Activated naive CD8-positive, alpha-beta T cell treated with anti-CD3 and anti-CD28 coated beads for 36 hours (primary cell): ENCODE results near the gene FAM180A. TPM values are rescaled to one million over a fixed set of nuclear protein-coding genes. Genes with fewer than 3 reads are reported as not detected.
"Not testable (repeated sequence)": the region's sequence is repeated elsewhere in the genome, so short reads cannot be mapped to it uniquely, and the experiment has no call there.

ENCODE experiments used
- DNase-seq: peaks from one replicate; pipeline ENCODE4 v3.0.0; 2021
- H3K27ac Mint-ChIP-seq: one replicate; pipeline ENCODE4 v1.8.0; 2022; ENCODE audit warnings: mild to moderate bottlenecking, moderate library complexity, mixed read lengths
- H3K27me3 Mint-ChIP-seq: one replicate; pipeline ENCODE4 v1.8.0; 2022; ENCODE audit warnings: mild to moderate bottlenecking, mixed read lengths
- H3K36me3 Mint-ChIP-seq: one replicate; pipeline ENCODE4 v1.8.0; 2021; ENCODE audit warnings: mild to moderate bottlenecking, mixed read lengths
- H3K4me1 Mint-ChIP-seq: one replicate; pipeline ENCODE4 v1.8.0; 2021; ENCODE audit warnings: mixed read lengths
- H3K4me3 Mint-ChIP-seq: one replicate; pipeline ENCODE4 v1.8.0; 2022; ENCODE audit warnings: mild to moderate bottlenecking, moderate library complexity, mixed read lengths
- H3K9me3 Mint-ChIP-seq: one replicate; pipeline ENCODE4 v1.8.0; 2022; ENCODE audit warnings: mixed read lengths
- total RNA-seq, 2 experiments: library from RNA; stranded (reverse); gene quantifications; one replicate each; pipeline ENCODE4 v1.2.3, GENCODE V29; 2021

The FAM180A gene
- total RNA-seq, 2 experiments from 2014 or later: not detected

DNA sequence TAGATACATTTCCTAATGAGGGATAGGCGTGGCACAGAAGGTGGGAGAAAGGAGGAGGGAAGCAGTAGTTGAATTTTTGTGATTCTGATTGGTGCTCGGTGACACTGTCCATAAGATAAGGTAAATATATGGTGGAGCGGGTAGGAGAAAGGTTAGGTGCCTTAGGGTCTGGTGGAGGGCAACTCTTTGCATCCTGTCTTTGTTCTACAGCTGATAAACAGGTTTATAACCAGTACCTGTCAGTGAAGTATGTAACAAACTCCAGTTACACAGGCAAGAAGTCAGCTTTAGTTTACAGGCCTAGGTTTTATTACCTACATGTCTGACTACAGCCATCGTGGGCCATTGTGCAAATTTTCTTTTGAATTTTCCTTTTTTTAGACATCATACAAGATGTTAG is 10.9 kb upstream of the FAM180A start:
- Mint-ChIP-seq H3K9me3 (no peaks in the 10 kb centered on the region), H3K27ac (no peak overlapping the region), H3K4me1 (peaks cover 6% of the 10 kb centered on the region), H3K4me3 (no peak overlapping the region), H3K27me3 (peaks cover 39% of the 10 kb centered on the region), H3K36me3 (no peaks in the 10 kb centered on the region)
- DNase-seq: no peak

DNA sequence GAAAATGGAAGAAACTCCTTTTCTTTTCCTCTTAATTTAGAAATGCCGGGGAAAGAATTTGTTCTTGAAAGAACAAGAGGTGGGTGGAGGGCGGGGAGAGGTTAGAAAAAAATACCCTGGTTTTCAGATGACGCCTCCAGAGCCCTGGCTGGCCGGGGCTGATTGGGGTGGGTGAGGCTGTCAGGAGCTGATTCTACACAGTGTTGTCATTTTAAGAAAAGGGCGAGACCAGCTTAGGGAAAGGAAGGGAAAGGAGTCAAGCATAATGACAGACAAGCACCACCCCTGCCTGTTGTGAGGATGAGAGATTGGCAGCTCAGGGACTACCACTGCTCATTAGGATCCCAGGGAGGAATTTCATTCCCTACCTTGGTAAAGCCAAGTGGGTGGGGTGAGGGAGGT is 9.9 kb upstream of the FAM180A start:
- H3K27me3 Mint-ChIP-seq: peaks cover 34% of the 10 kb centered on the region
- no peaks in the 10 kb centered on the region for H3K9me3 Mint-ChIP-seq
- DNase-seq: no peak
- H3K4me1 Mint-ChIP-seq: peaks cover 6% of the 10 kb centered on the region
- H3K36me3 Mint-ChIP-seq: no peaks in the 10 kb centered on the region
- H3K27ac Mint-ChIP-seq: no peak overlapping the region
- no peak overlapping the region for H3K4me3 Mint-ChIP-seq

DNA sequence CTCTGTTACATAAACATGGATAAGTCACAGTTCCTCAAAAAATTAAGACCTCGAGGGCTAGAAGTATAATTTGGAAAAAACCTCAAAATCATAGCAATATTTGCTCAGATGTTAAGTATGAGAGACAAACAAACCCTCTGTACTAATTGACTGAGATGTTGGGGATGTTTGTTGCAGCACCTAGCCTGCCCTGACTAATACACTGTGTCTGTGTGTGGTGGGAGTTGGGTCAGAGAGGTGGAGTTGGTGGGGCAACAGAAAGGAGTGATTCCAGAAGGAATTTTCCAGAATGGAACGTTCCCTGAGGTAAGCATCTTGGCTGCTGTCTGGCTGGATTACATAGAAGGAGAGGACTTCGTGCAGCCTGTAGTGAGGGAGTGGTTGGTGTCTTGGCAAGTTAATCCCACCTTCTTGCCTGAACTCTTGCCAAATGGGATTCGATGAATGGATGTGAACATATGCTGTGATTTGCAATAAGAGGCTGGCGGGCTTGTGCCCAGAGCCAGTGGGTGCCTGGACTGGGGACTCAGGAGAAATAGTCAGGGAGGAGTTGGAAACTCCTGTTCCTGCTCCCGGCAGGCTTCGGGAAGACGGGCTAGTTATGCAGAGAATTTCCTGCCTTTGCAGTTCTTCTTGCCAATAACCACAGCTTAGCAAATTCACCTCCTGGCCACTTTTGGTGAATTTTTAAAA is 9.3 kb upstream of the FAM180A start:
- no peak for DNase-seq
- peaks cover 34% of the 10 kb centered on the region for H3K27me3 Mint-ChIP-seq
- no peak overlapping the region for H3K4me3 Mint-ChIP-seq
- no peaks in the 10 kb centered on the region for H3K9me3 Mint-ChIP-seq
- peaks cover 6% of the 10 kb centered on the region for H3K4me1 Mint-ChIP-seq
- no peak overlapping the region for H3K27ac Mint-ChIP-seq
- H3K36me3 Mint-ChIP-seq: no peaks in the 10 kb centered on the region

DNA sequence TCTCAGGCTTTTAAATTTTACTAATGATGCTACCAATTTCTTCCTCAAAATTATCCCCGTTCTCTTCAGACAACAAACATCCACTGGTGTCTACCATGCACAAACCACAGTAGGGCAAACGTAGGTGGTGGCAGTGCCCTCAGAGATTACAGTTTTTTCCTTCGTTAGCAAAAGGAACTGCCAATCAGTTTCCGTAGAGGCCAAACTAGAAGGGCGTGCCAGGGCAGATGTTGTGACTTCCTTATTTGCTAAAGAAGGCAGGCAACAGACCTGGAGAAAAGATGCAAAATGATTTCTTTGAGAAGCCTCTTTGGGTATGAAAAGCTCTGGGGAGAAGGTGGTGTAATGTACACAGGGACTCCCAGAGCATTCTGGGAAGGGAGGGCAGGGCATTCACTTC is 7.6 kb upstream of the FAM180A start:
- no peaks in the 10 kb centered on the region for H3K9me3 Mint-ChIP-seq
- H3K36me3 Mint-ChIP-seq: no peaks in the 10 kb centered on the region
- peaks cover 30% of the 10 kb centered on the region for H3K27me3 Mint-ChIP-seq
- H3K27ac Mint-ChIP-seq: no peak overlapping the region
- no peak for DNase-seq
- H3K4me3 Mint-ChIP-seq: no peak overlapping the region
- no peaks in the 10 kb centered on the region for H3K4me1 Mint-ChIP-seq

DNA sequence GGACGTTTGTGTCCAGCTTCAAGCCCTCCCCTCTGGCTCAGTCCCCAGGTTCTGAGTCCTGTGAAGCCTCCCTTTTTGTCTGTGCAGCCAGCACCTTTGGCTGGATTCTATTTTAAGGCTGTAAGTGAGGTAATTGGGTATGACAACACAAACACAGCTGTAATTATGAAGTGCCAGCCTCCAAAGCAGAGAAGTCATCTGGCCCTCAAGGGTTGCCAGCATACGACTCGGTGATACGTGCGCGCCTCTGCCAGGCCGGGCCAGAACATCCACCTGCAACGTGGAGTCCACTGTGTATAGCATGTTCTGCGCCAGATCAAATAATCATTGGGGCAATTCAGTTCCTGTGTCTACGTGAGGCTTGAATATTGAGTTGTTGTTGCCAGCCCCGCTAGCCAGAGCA is 6.7 kb upstream of the FAM180A start:
- peaks cover 27% of the 10 kb centered on the region for H3K27me3 Mint-ChIP-seq
- H3K9me3 Mint-ChIP-seq: no peaks in the 10 kb centered on the region
- H3K4me3 Mint-ChIP-seq: no peak overlapping the region
- no peaks in the 10 kb centered on the region for H3K36me3 Mint-ChIP-seq
- H3K4me1 Mint-ChIP-seq: no peaks in the 10 kb centered on the region
- DNase-seq: no peak
- H3K27ac Mint-ChIP-seq: no peak overlapping the region

DNA sequence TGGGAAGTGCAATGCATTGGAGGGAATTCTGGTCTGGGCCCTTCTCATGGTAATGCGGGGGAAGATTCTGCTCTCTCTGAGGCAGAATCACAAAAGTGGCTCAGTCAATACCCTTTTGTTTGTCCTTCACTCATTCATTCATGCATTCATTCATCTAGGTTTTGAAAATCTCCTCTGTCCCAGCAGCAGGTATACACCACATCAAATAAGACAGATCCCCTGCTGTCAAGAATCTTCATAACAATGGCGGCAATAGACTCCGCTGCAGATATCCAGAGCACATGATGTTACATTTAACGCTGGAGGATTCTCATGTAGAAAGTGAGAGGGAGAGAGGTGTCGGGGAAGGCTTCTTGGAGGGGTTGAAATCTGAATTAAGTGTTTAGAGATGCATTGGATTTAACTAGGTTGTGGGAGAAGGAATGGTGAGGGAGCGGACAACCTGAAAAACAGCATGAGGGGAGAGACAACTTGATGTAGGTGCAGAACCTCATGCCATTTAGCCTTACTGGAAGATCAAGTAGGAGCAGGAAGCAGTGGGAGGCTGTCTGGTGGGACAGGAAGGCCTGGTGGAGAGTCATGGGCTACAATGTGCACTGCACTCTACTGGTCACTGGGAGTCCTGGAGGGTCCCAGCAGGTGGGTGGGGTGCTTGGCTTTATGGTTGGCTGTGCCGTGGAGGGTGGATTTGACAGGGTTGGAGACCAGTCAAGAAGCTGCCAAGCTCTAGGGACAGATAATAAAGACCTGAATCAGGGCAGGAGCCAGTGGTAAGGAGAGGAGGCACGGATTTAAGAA is 5.2 kb upstream of the FAM180A start:
- no peaks in the 10 kb centered on the region for H3K4me1 Mint-ChIP-seq
- H3K36me3 Mint-ChIP-seq: no peaks in the 10 kb centered on the region
- H3K9me3 Mint-ChIP-seq: no peaks in the 10 kb centered on the region
- peaks cover 19% of the 10 kb centered on the region for H3K27me3 Mint-ChIP-seq
- no peak overlapping the region for H3K4me3 Mint-ChIP-seq
- no peak overlapping the region for H3K27ac Mint-ChIP-seq
- no peak for DNase-seq

DNA sequence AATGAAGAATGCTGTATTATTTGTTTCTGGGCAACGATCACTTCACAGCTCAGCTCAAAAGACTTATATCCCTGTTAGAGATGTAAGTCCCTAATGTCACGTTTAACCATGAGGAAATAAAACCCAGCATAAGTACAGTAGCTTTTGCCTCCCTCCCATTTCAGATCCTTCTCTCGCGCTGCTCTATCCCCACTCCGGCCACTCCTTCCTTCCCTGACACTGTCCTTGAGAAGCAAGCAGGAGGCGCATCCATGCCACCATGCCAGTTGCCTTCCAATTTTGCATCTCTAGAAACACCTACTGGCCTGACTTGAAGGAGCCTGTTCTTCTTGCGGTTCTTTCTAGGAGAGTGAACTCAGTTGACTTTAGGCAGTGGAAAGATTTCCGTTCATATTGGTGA is 1.2 kb downstream of the FAM180A start:
- Mint-ChIP-seq H3K27me3 (peaks cover 3% of the 10 kb centered on the region), H3K36me3 (no peaks in the 10 kb centered on the region), H3K9me3 (no peaks in the 10 kb centered on the region), H3K27ac (no peak overlapping the region), H3K4me3 (no peak overlapping the region), H3K4me1 (no peaks in the 10 kb centered on the region)
- no peak for DNase-seq

DNA sequence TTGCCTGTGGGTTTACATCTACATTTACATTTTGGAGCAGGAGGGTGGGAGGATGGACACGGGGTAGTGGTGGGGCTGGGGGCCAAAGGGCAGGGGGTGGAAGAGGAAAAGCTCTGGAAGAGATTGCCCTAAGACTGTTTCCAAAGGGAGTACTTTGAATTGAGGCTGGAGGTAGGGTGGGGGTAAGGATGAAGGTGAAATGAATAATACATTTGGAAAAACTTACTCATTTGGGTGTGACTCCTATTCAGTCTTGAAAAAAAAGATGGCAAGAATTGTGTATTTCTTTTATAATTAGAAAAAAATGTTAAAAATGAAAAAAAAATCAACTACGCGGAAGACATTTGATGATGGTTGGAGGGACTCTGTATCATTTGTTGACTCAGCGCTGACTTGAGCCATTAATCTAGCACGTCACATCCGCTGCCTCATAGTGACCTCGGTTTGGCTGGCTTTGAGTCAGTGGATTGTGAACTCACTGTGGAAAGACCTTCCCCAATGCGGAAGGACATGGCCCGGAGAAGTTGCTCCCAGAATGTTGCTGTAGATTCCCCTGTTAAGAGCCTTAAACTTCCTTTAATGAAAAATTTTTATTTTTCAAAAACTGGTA is 2.8 kb downstream of the FAM180A start:
- no peaks in the 10 kb centered on the region for H3K36me3 Mint-ChIP-seq
- no peak overlapping the region for H3K27ac Mint-ChIP-seq
- no peak for DNase-seq
- no peak overlapping the region for H3K4me3 Mint-ChIP-seq
- H3K27me3 Mint-ChIP-seq: peaks cover 3% of the 10 kb centered on the region
- H3K4me1 Mint-ChIP-seq: no peaks in the 10 kb centered on the region
- no peaks in the 10 kb centered on the region for H3K9me3 Mint-ChIP-seq

DNA sequence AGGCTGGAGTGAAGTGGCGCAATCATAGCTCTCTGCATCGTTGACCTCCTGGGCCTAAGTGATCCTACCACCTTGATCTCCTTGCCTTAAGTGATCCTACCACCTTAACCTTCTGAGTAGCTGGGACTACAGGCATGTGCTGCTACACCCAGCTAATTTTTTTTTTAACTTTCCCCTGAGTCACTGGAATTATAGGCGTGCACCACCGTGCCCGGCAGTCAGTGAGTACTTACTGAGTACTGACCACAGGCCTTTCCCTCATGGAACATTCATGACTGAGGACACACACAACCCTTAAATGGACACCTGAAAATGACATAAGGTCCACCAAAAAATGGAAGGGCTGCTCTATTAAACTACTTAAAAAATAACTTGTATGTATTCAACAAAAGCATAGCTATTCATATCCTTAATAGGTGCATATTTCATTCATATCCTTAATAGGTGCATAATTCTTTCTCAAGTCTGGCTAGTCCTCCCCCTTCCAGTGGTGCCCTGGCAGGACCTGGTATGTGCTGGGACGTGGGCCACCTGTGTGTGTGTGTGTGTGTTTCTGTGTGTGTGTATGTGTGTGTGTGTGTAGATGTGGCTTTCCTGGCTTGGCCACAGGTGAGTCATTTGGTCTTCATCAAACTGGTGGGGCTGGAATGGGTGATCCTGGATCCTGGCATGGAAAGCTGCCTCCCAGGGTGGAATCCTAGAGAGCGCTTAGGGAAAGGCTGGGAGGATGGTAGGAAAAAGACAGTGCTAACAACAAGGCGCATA is 3.5 kb downstream of the FAM180A start:
- no peaks in the 10 kb centered on the region for H3K36me3 Mint-ChIP-seq
- H3K4me1 Mint-ChIP-seq: no peaks in the 10 kb centered on the region
- no peak overlapping the region for H3K27ac Mint-ChIP-seq
- H3K27me3 Mint-ChIP-seq: peaks cover 3% of the 10 kb centered on the region
- DNase-seq: no peak
- H3K4me3 Mint-ChIP-seq: no peak overlapping the region
- no peaks in the 10 kb centered on the region for H3K9me3 Mint-ChIP-seq

DNA sequence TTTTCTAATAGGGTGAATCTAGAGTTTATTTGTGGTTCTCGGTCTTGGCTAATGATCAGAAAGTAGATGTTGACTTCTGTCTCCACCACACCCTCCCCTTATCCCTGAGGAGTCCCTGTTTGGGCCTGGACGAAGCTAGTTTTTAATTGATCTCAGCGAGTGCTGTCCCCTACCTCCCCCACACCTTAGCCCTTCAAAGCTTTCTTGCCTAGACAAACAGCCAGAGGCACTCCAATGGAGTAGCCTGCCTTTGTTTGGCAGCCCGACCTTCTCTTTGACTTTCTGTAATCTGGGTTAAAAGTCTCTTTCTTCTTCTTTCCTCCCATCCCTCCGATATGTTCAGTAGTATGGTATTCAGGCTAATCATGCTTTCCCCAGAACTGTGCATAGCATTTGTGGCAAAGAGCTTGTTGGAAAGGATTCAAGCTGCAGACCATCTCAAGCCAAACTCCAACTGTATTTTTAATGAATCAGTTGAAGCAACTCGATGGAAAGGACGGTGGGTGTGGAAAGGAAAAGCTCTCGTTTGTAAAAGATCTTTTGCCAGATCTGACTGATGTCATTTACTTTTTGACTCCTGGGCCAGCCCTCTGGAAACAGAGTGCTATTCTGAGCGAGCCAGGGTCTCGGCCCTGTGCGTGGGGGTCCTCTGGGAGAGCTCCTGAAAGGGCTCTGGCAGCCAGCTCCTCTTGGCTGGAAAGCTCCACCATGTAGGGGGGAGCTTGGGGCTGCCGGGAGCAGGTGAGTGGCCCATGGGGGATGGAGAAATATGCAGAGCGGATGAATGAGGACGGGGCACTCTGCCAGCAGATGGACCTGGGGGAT is 4.5 kb downstream of the FAM180A start:
- Mint-ChIP-seq H3K4me1 (no peaks in the 10 kb centered on the region), H3K9me3 (no peaks in the 10 kb centered on the region), H3K4me3 (no peak overlapping the region), H3K27me3 (peaks cover 3% of the 10 kb centered on the region), H3K36me3 (no peaks in the 10 kb centered on the region), H3K27ac (no peak overlapping the region)
- no peak for DNase-seq

DNA sequence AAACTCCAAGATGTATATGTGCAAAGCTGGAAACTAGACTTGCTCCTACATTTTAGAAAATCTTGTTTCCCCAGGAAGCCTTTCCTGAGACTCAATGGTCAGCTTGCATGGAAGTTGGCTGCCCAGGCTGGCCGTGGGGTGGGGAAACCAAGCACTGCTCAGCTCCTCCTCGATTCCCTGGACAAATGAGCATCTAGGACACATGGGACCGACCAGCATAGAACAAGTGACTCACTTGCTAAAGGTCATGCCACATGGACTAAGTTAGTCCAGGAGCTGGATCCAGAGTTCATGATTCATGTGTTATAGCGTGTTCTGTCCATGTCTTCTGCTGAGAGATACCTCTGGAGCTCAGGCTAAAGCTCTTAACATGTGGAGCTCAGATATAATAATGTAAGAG is 6.2 kb downstream of the FAM180A start:
- DNase-seq: no peak
- Mint-ChIP-seq H3K4me1 (no peaks in the 10 kb centered on the region), H3K4me3 (no peak overlapping the region), H3K27me3 (peaks cover 10% of the 10 kb centered on the region), H3K9me3 (no peaks in the 10 kb centered on the region), H3K36me3 (no peaks in the 10 kb centered on the region), H3K27ac (no peak overlapping the region)

DNA sequence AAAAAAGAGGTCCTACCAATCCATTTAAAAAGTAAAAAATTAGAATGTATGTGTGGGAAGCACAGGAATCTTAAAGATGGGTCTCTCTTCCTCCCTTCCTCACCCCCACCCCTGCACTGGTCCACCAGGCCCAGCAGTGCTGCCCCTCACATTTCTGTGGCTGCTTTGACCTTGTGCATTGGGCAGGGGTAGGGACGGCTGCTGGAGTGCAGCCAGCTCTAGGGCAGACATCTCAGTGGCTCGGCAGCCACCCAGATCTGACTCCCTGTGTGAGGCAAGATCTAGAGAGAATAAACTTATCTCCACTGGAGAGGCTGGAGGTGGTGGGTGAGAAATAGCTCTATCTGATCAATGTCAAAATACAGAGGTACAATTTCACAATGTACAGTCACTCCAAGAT is 6.7 kb downstream of the FAM180A start:
- Mint-ChIP-seq H3K36me3 (no peaks in the 10 kb centered on the region), H3K4me3 (no peak overlapping the region), H3K9me3 (no peaks in the 10 kb centered on the region), H3K27me3 (peaks cover 11% of the 10 kb centered on the region), H3K4me1 (no peaks in the 10 kb centered on the region), H3K27ac (no peak overlapping the region)
- DNase-seq: no peak

DNA sequence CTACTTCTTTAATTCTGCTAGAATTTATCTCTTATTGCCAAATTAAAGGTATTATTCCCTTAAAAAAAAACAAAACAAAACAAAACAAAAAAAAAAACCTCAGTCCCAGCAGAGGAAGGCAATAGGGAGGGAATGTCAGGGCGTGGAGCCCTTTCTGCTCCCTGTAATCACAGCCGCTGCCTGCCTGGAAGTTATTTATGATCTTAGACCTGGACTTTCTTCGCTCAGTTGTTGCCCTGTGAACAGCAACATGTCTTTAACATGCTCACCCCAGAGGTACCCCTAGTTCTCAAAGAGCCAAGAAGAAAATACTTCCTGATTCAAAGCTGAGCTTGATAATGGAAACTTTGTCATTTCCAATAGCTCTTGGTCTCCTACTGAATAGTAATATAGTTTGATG is 7.7 kb downstream of the FAM180A start:
- peaks cover 11% of the 10 kb centered on the region for H3K27me3 Mint-ChIP-seq
- H3K4me1 Mint-ChIP-seq: no peaks in the 10 kb centered on the region
- no peak overlapping the region for H3K27ac Mint-ChIP-seq
- no peak overlapping the region for H3K4me3 Mint-ChIP-seq
- no peaks in the 10 kb centered on the region for H3K9me3 Mint-ChIP-seq
- H3K36me3 Mint-ChIP-seq: no peaks in the 10 kb centered on the region
- no peak for DNase-seq

DNA sequence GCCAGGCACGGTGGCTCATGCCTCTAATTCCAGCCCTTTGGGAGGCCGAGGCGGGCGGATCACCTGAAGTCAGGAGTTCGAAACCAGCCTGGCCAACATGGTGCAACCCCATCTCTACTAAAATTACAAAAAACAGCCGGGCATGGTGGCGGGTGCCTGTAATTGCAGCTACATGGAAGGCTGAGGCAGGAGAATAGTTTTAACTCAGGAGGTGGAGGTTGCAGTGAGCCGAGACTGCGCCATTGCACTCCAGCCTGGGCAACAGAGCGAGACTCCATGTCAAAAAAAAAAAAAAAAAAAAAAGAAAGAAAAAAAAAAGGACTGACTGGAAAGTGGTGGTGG is 11.3 kb downstream of the FAM180A start:
- not testable (repeated sequence) for H3K9me3 Mint-ChIP-seq, H3K36me3 Mint-ChIP-seq, H3K27ac Mint-ChIP-seq, H3K4me1 Mint-ChIP-seq, H3K4me3 Mint-ChIP-seq, H3K27me3 Mint-ChIP-seq, DNase-seq
